Measurements from ENCODE around the gene ABCG4.

- TF ChIP-seq, protein P1, sequence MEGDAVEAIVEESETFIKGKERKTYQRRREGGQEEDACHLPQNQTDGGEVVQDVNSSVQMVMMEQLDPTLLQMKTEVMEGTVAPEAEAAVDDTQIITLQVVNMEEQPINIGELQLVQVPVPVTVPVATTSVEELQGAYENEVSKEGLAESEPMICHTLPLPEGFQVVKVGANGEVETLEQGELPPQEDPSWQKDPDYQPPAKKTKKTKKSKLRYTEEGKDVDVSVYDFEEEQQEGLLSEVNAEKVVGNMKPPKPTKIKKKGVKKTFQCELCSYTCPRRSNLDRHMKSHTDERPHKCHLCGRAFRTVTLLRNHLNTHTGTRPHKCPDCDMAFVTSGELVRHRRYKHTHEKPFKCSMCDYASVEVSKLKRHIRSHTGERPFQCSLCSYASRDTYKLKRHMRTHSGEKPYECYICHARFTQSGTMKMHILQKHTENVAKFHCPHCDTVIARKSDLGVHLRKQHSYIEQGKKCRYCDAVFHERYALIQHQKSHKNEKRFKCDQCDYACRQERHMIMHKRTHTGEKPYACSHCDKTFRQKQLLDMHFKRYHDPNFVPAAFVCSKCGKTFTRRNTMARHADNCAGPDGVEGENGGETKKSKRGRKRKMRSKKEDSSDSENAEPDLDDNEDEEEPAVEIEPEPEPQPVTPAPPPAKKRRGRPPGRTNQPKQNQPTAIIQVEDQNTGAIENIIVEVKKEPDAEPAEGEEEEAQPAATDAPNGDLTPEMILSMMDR (IDR thresholded peaks at IDR 0.05): no peak
- TF ChIP-seq POLR2AphosphoS5 (IDR thresholded peaks at IDR 0.05) (no peak), EP300 (IDR thresholded peaks at IDR 0.05; ENCODE audit: low read depth) (no peak)
Measured at GRCh38 chr11:119121811-119122124, 27.1 kb upstream of the ABCG4 start.
